Peyer's patch (tissue), 4 donors: ENCODE results near the gene CCN2. TPM values are rescaled to one million over a fixed set of nuclear protein-coding genes. Genes with fewer than 3 reads are reported as not detected.

Experiments used
- DNase-seq, 3 donors: peaks; one replicate each; pipeline ENCODE4 v3.0.0-alpha.2; 2017 to 2019
- H3K27ac ChIP-seq, 4 donors: fragments of 200-600 bp; sonication (generic); one replicate each; pipeline ENCODE4 v1.5.1; 2016 to 2019
- H3K27me3 ChIP-seq, 2 donors: fragments of 200-600 bp; sonication (generic); one replicate each; pipeline ENCODE4 v1.5.1; 2019
- H3K36me3 ChIP-seq, 3 donors: fragments of 200-600 bp; sonication (generic); one replicate each; pipeline ENCODE4 v1.5.1; 2016 to 2019
- H3K4me1 ChIP-seq, 4 donors: fragments of 200-600 bp; sonication (generic); one replicate each; pipeline ENCODE4 v1.5.1; 2016 to 2019
- H3K4me3 ChIP-seq, 4 donors: fragments of 200-600 bp; sonication (generic); 1 replicate in 3 of 4; 2 replicates in 1 of 4; pipeline ENCODE4 v1.5.1; 2016 to 2019; ENCODE audit warnings: mild to moderate bottlenecking in 1 of 4
- H3K9me3 ChIP-seq, 4 donors: fragments of 200-600 bp; sonication (generic); one replicate each; pipeline ENCODE4 v1.5.1; 2016 to 2019; ENCODE audit warnings: mild to moderate bottlenecking in 1 of 4
- CTCF ChIP-seq, 6 experiments: fragments of 450-650 bp in 4 of 6; fragments of 200-600 bp in 2 of 6; sonication (generic) in 1 of 6; IDR thresholded peaks; one replicate each; pipeline ENCODE4 v1.5.1; 2017 to 2019; ENCODE audit warnings: antibody characterized with exemption in 6 of 6, mild to moderate bottlenecking in 3 of 6, moderate library complexity in 1 of 6
- POLR2A ChIP-seq, 2 donors: fragments of 450-650 bp; IDR thresholded peaks; one replicate each; pipeline ENCODE4 v1.5.1; 2017; ENCODE audit warnings: antibody characterized with exemption in 2 of 2, mild to moderate bottlenecking in 2 of 2, moderate library complexity in 2 of 2
- total RNA-seq, 4 donors: library from RNA; depleted of rRNA; stranded (reverse); fragments of >200 nt; gene quantifications; one replicate each; pipeline ENCODE4 v1.1.0, GENCODE V29; 2016

CCN2 gene
- total RNA-seq, 4 donors from 2014 or later: 28.7 to 262 (median 72.2) TPM

GRCh38 chr6:131946992-131947955 lies 3.9 kb downstream of the CCN2 start:
- TF ChIP-seq CTCF (IDR thresholded peaks at IDR 0.05) (no peak), POLR2A (IDR thresholded peaks at IDR 0.05) (no peak)
- peak overlapping the region in 1 of 4 donors; percentile 13 for H3K27ac ChIP-seq
- no peaks in the 10 kb centered on the region for H3K9me3 ChIP-seq
- H3K36me3 ChIP-seq: no peaks in the 10 kb centered on the region
- no peaks in the 10 kb centered on the region for H3K27me3 ChIP-seq
- DNase-seq: no peak
- H3K4me1 ChIP-seq: no peaks in the 10 kb centered on the region
- H3K4me3 ChIP-seq: peak overlapping the region in 1 of 4 donors; percentile 85

GRCh38 chr6:131946404-131946991 lies 4.7 kb downstream of the CCN2 start:
- TF ChIP-seq POLR2A (IDR thresholded peaks at IDR 0.05) (no peak), CTCF (IDR thresholded peaks at IDR 0.05) (no peak)
- Histone ChIP-seq H3K4me3 (no peak overlapping the region), H3K36me3 (no peaks in the 10 kb centered on the region), H3K27ac (no peak overlapping the region), H3K9me3 (no peaks in the 10 kb centered on the region), H3K27me3 (no peaks in the 10 kb centered on the region), H3K4me1 (no peaks in the 10 kb centered on the region)
- no peak for DNase-seq

- no peaks in the 10 kb centered on the region for H3K4me1 ChIP-seq
- no peak overlapping the region for H3K4me3 ChIP-seq
- H3K36me3 ChIP-seq: no peaks in the 10 kb centered on the region
- H3K27ac ChIP-seq: no peak overlapping the region
- no peaks in the 10 kb centered on the region for H3K9me3 ChIP-seq
- no peak for DNase-seq
- H3K27me3 ChIP-seq: no peaks in the 10 kb centered on the region
- TF ChIP-seq CTCF (IDR thresholded peaks at IDR 0.05) (no peak), POLR2A (IDR thresholded peaks at IDR 0.05) (no peak)
Measured at GRCh38 chr6:131945971-131946370, 5.2 kb downstream of the CCN2 start.

GRCh38 chr6:131937703-131938631 lies 13.2 kb downstream of the CCN2 start:
- H3K4me1 ChIP-seq: no peaks in the 10 kb centered on the region
- no peak overlapping the region for H3K4me3 ChIP-seq
- peak overlapping the region in 2 of 4 donors; percentile 27 to 37 for H3K27ac ChIP-seq
- no peaks in the 10 kb centered on the region for H3K36me3 ChIP-seq
- H3K9me3 ChIP-seq: no peaks in the 10 kb centered on the region
- TF ChIP-seq CTCF (IDR thresholded peaks at IDR 0.05) (no peak), POLR2A (IDR thresholded peaks at IDR 0.05) (no peak)
- H3K27me3 ChIP-seq: no peaks in the 10 kb centered on the region
- DNase-seq: no peak

- Histone ChIP-seq H3K27ac (peak overlapping the region in 1 of 4 donors; percentile 27), H3K9me3 (no peaks in the 10 kb centered on the region), H3K4me3 (no peak overlapping the region), H3K4me1 (no peaks in the 10 kb centered on the region), H3K36me3 (no peaks in the 10 kb centered on the region), H3K27me3 (no peaks in the 10 kb centered on the region)
- no peak for DNase-seq
- TF ChIP-seq POLR2A (IDR thresholded peaks at IDR 0.05): no peak
- TF ChIP-seq CTCF (IDR thresholded peaks at IDR 0.05): no peak
Measured at GRCh38 chr6:131937226-131937625, 13.9 kb downstream of the CCN2 start.
